Upper lobe of left lung (tissue), 6 donors: Measurements from ENCODE around the gene XPR1. TPM values are rescaled to one million over a fixed set of nuclear protein-coding genes. Genes with fewer than 3 reads are reported as not detected.

Experiments
- ATAC-seq, 2 donors: fragments of 200-7000 bp; cut with Tn5 transposase; one replicate each; pipeline ENCODE4 v1.9.1; 2022; ENCODE audit warnings: mild to moderate bottlenecking in 2 of 2, moderate library complexity in 2 of 2; ENCODE audit not compliant: low FRiP score in 2 of 2
- DNase-seq, 2 donors: peaks; one replicate each; pipeline ENCODE4 v3.0.0-alpha.2; 2019 to 2020
- H3K27ac ChIP-seq, 4 donors: fragments of 200-600 bp; sonication (generic); one replicate each; pipeline ENCODE4 v1.5.1; 2016 to 2019
- H3K27me3 ChIP-seq, 4 donors: fragments of 200-600 bp; sonication (generic); one replicate each; pipeline ENCODE4 v1.5.1; 2017 to 2019
- H3K36me3 ChIP-seq, 4 donors: fragments of 200-600 bp; sonication (generic); one replicate each; pipeline ENCODE4 v1.5.1; 2016 to 2019
- H3K4me1 ChIP-seq, 4 donors: fragments of 200-600 bp; sonication (generic); one replicate each; pipeline ENCODE4 v1.5.1; 2018 to 2019
- H3K4me3 ChIP-seq, 4 donors: fragments of 200-600 bp; sonication (generic); one replicate each; pipeline ENCODE4 v1.5.1; 2017 to 2019; ENCODE audit warnings: mild to moderate bottlenecking in 2 of 4, moderate library complexity in 1 of 4
- H3K9me3 ChIP-seq, 4 donors: fragments of 200-600 bp; sonication (generic); one replicate each; pipeline ENCODE4 v1.5.1; 2018 to 2019
- EP300 ChIP-seq, 4 donors: sonication (generic); formaldehyde crosslinking; IDR thresholded peaks; one replicate each; pipeline ENCODE4 v1.5.1; 2017; ENCODE audit warnings: antibody characterized with exemption in 4 of 4, control low read depth in 2 of 4
- POLR2A ChIP-seq, 4 donors: fragments of 450-650 bp; IDR thresholded peaks; one replicate each; pipeline ENCODE4 v1.5.1; 2016 to 2017; ENCODE audit warnings: antibody characterized with exemption in 4 of 4, mild to moderate bottlenecking in 2 of 4
- POLR2AphosphoS5 ChIP-seq, 2 donors: sonication (generic); formaldehyde crosslinking; IDR thresholded peaks; one replicate each; pipeline ENCODE4 v1.5.1; 2017; ENCODE audit warnings: antibody characterized with exemption in 2 of 2
- WGBS, 2 donors: methylation state at CpG; one replicate each; pipeline ENCODE4 v1.1.5; 2017 to 2018; 5-methylcytosine and 5-hydroxymethylcytosine counted together
- total RNA-seq, 6 donors: library from RNA; depleted of rRNA in 4 of 6; stranded (reverse); fragments of >200 nt in 4 of 6; gene quantifications; one replicate each; pipeline versions ENCODE4 v1.1.0 to v1.2.1, GENCODE V29; 2016 to 2021
- TF ChIP-seq, protein P1 (sequence below), 6 experiments: fragments of 450-650 bp in 4 of 6; fragments of 200-600 bp in 2 of 6; sonication (generic) in 2 of 6; IDR thresholded peaks; one replicate each; pipeline ENCODE4 v1.5.1; 2016 to 2019; ENCODE audit warnings: antibody characterized with exemption in 6 of 6
- donor health status: DM: no; HTN: no; CAD: no; lungs with moderate emphysema.
- donor health status: DM: no; HTN: yes; CAD: no; lungs with severe emphysema.

The XPR1 gene
- total RNA-seq, 6 donors from 2014 or later = 21.3 to 30.2 (median 25.3) TPM

DNA sequence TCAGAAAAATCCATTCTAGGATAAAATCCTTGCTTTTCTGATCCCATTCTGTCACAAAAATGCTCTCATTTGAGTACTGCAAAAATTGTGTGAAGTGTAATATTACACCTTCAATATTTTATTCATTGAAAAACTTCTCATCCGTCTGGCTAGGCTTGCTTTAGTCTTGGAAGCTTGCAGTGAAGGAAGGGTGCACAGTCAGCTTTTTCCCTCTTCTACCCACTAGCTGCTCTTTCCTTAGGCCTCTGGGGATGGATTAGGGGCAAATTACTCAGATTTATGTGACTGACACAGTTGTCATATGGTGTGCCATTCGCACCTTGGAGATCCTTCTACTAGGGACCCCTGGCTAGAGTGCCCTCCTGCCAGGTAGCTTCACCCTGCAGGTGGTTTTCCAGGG lies 40.9 kb upstream of the XPR1 start:
- peaks cover 0 to 4% (median 0%) of the 10 kb centered on the region in 4 donors for H3K9me3 ChIP-seq
- H3K27me3 ChIP-seq = no peaks in the 10 kb centered on the region
- no peak for DNase-seq
- H3K4me3 ChIP-seq = no peak overlapping the region
- no peak overlapping the region for H3K27ac ChIP-seq
- 92 to 96% methylated on average over 2 of the region's 2 CpGs for WGBS, 2 donors
- TF ChIP-seq EP300 (IDR thresholded peaks at IDR 0.05) (no peak), POLR2AphosphoS5 (IDR thresholded peaks at IDR 0.05) (no peak), POLR2A (IDR thresholded peaks at IDR 0.05) (no peak)
- TF ChIP-seq, protein P1, sequence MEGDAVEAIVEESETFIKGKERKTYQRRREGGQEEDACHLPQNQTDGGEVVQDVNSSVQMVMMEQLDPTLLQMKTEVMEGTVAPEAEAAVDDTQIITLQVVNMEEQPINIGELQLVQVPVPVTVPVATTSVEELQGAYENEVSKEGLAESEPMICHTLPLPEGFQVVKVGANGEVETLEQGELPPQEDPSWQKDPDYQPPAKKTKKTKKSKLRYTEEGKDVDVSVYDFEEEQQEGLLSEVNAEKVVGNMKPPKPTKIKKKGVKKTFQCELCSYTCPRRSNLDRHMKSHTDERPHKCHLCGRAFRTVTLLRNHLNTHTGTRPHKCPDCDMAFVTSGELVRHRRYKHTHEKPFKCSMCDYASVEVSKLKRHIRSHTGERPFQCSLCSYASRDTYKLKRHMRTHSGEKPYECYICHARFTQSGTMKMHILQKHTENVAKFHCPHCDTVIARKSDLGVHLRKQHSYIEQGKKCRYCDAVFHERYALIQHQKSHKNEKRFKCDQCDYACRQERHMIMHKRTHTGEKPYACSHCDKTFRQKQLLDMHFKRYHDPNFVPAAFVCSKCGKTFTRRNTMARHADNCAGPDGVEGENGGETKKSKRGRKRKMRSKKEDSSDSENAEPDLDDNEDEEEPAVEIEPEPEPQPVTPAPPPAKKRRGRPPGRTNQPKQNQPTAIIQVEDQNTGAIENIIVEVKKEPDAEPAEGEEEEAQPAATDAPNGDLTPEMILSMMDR (IDR thresholded peaks at IDR 0.05) = no peak
- H3K36me3 ChIP-seq = no peaks in the 10 kb centered on the region
- no peak for ATAC-seq
- no peaks in the 10 kb centered on the region for H3K4me1 ChIP-seq

DNA sequence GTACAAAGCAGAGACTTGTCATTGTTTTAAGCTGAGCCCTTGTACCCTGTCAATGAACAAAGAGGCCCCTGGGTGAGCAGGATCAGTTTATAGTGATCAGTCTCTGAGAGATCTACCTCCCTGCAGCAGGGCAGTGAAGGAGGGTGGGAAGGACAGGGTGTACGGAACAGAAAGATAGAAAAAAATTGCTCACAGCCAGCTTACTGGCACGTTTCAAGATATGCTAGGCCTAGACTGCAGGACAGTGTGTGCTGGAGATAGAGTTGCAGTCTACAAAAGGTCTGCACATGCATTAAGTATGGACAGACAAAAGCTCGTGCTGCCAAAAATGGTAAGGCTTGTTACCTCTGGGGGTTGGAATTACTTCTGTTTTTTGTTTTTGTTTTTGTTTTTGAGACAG lies 38.4 kb upstream of the XPR1 start:
- Histone ChIP-seq H3K4me1 (no peaks in the 10 kb centered on the region), H3K36me3 (no peaks in the 10 kb centered on the region), H3K27me3 (no peaks in the 10 kb centered on the region), H3K9me3 (peaks cover 0 to under 1% (median 0%) of the 10 kb centered on the region in 4 donors), H3K4me3 (no peak overlapping the region), H3K27ac (no peak overlapping the region)
- WGBS, 2 donors = 87 to 89% methylated on average over 3 of the region's 3 CpGs
- ATAC-seq (no peak), DNase-seq (no peak)
- no peak for TF ChIP-seq EP300 (IDR thresholded peaks at IDR 0.05)
- TF ChIP-seq, protein P1 (IDR thresholded peaks at IDR 0.05) = no peak
- TF ChIP-seq POLR2AphosphoS5 (IDR thresholded peaks at IDR 0.05) = no peak
- no peak for TF ChIP-seq POLR2A (IDR thresholded peaks at IDR 0.05)

DNA sequence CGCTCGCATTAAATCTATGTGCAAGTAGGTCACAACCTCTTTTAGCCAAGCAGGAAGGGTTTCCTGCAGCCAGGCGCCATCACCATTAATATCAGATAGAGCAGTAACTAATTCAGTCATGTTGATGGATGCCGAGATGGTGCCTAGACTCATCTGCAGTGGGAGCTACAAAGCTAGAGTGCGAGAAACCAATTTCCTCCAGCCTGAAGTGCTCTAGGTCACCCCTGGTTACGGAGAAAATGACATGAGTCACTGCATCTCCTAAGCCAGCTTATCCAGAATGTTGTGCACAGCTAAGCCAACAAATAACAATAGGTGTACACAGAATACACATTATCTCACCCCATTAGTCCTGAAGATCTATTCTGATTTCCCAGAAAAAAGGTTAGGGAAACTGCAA lies 37.1 kb upstream of the XPR1 start:
- Histone ChIP-seq H3K4me3 (no peak overlapping the region), H3K27me3 (no peaks in the 10 kb centered on the region), H3K9me3 (no peaks in the 10 kb centered on the region), H3K4me1 (no peaks in the 10 kb centered on the region), H3K27ac (no peak overlapping the region), H3K36me3 (no peaks in the 10 kb centered on the region)
- 78 to 87% methylated on average over 6 of the region's 6 CpGs for WGBS, 2 donors
- ATAC-seq (no peak), DNase-seq (no peak)
- TF ChIP-seq, protein P1 (IDR thresholded peaks at IDR 0.05) = no peak
- TF ChIP-seq POLR2A (IDR thresholded peaks at IDR 0.05) = no peak
- TF ChIP-seq POLR2AphosphoS5 (IDR thresholded peaks at IDR 0.05) = no peak
- TF ChIP-seq EP300 (IDR thresholded peaks at IDR 0.05) = no peak

DNA sequence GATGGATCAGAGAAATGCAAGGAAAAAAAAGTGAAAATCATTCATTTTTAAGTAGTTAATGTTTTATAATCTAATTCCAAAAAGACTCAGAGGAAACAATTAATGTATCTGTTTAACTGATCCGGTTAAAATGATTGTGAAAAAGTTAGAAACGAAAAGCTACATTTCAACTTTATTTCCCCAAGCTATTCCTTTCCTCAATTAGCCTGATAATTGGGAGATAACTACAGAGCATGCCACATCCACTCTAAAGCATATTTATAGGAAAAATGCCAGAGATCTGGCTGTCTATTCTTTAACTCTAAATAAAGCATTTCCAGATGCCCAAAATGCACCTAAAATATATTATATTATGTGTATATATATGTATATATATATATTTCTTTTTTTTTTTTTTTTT lies 35.9 kb upstream of the XPR1 start:
- 91% methylated on average over 2 of the region's 2 CpGs for WGBS, 2 donors
- Histone ChIP-seq H3K4me1 (no peaks in the 10 kb centered on the region), H3K4me3 (no peak overlapping the region), H3K9me3 (no peaks in the 10 kb centered on the region), H3K27ac (no peak overlapping the region), H3K36me3 (no peaks in the 10 kb centered on the region), H3K27me3 (no peaks in the 10 kb centered on the region)
- TF ChIP-seq, protein P1 (IDR thresholded peaks at IDR 0.05) = no peak
- TF ChIP-seq POLR2A (IDR thresholded peaks at IDR 0.05) = no peak
- no peak for TF ChIP-seq EP300 (IDR thresholded peaks at IDR 0.05)
- no peak for TF ChIP-seq POLR2AphosphoS5 (IDR thresholded peaks at IDR 0.05)
- ATAC-seq (no peak), DNase-seq (no peak)

DNA sequence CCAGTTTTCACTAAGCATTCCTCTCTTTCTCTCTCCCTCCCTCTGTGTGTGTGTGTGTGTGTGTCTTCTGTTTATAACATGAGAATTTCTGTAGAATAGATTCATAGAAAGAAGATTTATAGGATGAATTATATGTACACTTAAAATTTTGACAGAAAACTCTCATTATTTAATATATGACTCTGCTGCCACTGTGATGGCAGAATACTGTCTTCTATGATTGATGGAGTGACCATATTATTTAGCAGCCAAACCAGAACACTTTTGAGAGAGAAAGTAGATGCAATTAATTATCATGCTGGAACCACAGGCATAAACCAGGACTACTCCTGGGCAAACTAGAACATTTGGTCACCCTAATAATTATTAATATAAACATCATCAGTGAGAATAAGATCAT lies 34.3 kb upstream of the XPR1 start:
- DNase-seq = no peak
- Histone ChIP-seq H3K4me3 (no peak overlapping the region), H3K27me3 (no peaks in the 10 kb centered on the region), H3K27ac (no peak overlapping the region), H3K4me1 (peaks cover 0 to 5% (median 0%) of the 10 kb centered on the region in 4 donors), H3K36me3 (no peaks in the 10 kb centered on the region), H3K9me3 (no peaks in the 10 kb centered on the region)
- no peak for ATAC-seq
- TF ChIP-seq POLR2AphosphoS5 (IDR thresholded peaks at IDR 0.05) (no peak), EP300 (IDR thresholded peaks at IDR 0.05) (no peak), POLR2A (IDR thresholded peaks at IDR 0.05) (no peak)
- TF ChIP-seq, protein P1 (IDR thresholded peaks at IDR 0.05) = no peak
